T-helper 1 cell treated with Interleukin-12 subunit alpha and Interleukin-12 subunit beta and Interleukin-4 antibody, amounts not matched to agents 30 μg/mL and 1 μg/mL, for 36 hours (primary cell): Measurements from ENCODE around the gene DES.
"Not testable (repeated sequence)": the region's sequence is repeated elsewhere in the genome, so short reads cannot be mapped to it uniquely, and the experiment has no call there.

ENCODE experiments used
- H3K27ac Mint-ChIP-seq: one replicate; pipeline ENCODE4 v1.8.0; 2021; ENCODE audit warnings: mild to moderate bottlenecking, mixed read lengths
- H3K27me3 Mint-ChIP-seq: one replicate; pipeline ENCODE4 v1.8.0; 2021; ENCODE audit warnings: low read depth, mixed read lengths
- H3K36me3 Mint-ChIP-seq: one replicate; pipeline ENCODE4 v1.8.0; 2021; ENCODE audit warnings: low read depth, mixed read lengths
- H3K4me1 Mint-ChIP-seq: one replicate; pipeline ENCODE4 v1.8.0; 2021; ENCODE audit warnings: low read depth, mixed read lengths
- H3K4me3 Mint-ChIP-seq: one replicate; pipeline ENCODE4 v1.8.0; 2021; ENCODE audit warnings: mild to moderate bottlenecking, moderate library complexity, mixed read lengths
- H3K9me3 Mint-ChIP-seq: one replicate; pipeline ENCODE4 v1.8.0; 2021; ENCODE audit warnings: mixed read lengths

Gene DES

DNA sequence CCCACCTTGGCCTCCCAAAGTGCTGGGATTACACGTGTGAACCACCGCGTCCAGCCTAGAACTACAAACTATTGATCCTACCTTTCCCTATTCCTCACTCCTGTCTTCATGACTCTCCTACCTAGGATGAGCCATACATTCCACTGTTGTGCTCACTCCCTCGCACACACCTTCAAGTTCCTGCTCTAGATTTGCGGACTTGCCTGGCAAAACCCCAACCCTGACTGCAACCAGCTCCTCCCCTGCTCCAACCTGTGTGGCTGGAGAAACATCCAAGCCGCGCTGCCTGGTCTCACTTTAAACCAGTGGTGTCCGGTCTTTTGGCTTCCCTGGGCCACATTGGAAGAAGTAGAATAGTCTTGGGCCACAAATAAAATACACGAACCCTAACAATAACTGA lies 25.4 kb upstream of the DES start:
- Mint-ChIP-seq H3K27ac (no peak overlapping the region), H3K36me3 (peaks cover 2% of the 10 kb centered on the region), H3K27me3 (peaks cover 12% of the 10 kb centered on the region), H3K4me1 (peaks cover 7% of the 10 kb centered on the region), H3K9me3 (no peaks in the 10 kb centered on the region), H3K4me3 (no peak overlapping the region)

DNA sequence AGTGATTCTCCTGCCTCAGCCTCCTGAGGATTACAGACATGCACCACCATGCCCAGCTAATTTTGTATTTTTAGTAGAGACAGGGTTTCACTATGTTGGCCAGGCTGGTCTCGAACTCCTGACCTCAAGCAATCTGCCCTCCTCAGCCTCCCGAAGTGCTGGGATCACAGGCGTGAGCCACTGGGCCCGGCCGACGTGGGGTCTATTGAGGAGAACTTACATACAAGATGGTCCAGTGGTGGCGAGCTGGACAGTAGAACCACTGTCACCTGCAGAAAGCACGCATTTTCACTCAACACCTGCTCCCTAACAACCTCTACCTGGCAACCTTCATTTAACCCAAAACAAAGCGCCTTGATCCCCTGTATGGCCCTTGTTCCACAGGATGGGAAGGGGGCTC lies 23.1 kb upstream of the DES start:
- H3K27me3 Mint-ChIP-seq: peaks cover 12% of the 10 kb centered on the region
- H3K4me1 Mint-ChIP-seq, H3K9me3 Mint-ChIP-seq, H3K36me3 Mint-ChIP-seq, H3K4me3 Mint-ChIP-seq, H3K27ac Mint-ChIP-seq: not testable (repeated sequence)

DNA sequence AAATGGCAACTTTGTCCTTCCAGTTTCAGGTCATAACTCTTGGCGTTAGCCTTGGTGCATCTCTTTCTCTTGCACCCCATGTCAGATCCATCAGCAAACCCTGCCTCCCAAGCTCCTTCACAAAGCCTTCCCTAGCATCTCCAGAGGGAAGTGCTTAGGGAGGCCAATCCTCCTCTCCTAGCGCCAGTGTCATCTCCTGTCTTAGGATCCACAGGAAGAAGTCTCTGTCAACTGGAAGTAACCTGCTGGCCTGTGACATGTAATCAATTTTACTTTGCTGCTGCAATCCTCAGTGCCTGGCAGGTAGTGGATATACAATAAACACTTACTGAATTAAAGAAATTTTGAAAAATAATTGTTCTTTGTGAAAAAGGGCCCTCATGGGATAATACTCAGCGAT lies 22.6 kb upstream of the DES start:
- H3K9me3 Mint-ChIP-seq: no peaks in the 10 kb centered on the region
- no peak overlapping the region for H3K27ac Mint-ChIP-seq
- peaks cover 2% of the 10 kb centered on the region for H3K36me3 Mint-ChIP-seq
- H3K27me3 Mint-ChIP-seq: peaks cover 12% of the 10 kb centered on the region
- no peak overlapping the region for H3K4me3 Mint-ChIP-seq
- peaks cover 2% of the 10 kb centered on the region for H3K4me1 Mint-ChIP-seq

DNA sequence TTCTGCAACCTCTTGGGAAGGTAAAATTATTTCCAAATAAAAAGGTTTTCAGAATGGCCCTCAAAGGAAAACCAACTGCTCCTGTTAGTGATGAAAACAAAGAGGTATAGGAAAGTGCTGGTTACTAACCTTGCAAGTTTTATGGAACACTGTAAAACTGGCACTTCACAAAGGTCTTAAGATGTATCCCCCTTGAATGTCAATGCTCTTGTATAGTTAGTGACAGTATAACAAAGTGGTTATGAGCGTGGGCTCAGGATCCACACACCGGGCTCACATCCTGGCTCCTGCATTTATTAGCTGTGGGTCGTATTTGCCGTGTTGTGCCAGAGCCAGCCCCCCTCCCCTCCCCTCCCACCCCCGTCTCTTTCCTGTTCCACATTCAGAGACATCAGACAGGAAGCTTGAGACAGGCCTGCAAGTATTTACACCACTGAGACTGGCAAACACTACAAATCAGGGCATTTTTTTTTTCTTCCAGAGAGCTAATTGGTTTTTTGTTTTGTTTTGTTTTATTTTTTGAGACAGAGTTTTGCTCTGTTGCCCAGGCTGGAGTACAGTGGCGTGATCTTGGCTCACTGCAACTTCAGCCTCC lies 21.2 kb upstream of the DES start:
- H3K27me3 Mint-ChIP-seq: peaks cover 4% of the 10 kb centered on the region
- no peak overlapping the region for H3K4me3 Mint-ChIP-seq
- H3K36me3 Mint-ChIP-seq: peaks cover 2% of the 10 kb centered on the region
- H3K9me3 Mint-ChIP-seq: no peaks in the 10 kb centered on the region
- peaks cover 2% of the 10 kb centered on the region for H3K4me1 Mint-ChIP-seq
- H3K27ac Mint-ChIP-seq: no peak overlapping the region

DNA sequence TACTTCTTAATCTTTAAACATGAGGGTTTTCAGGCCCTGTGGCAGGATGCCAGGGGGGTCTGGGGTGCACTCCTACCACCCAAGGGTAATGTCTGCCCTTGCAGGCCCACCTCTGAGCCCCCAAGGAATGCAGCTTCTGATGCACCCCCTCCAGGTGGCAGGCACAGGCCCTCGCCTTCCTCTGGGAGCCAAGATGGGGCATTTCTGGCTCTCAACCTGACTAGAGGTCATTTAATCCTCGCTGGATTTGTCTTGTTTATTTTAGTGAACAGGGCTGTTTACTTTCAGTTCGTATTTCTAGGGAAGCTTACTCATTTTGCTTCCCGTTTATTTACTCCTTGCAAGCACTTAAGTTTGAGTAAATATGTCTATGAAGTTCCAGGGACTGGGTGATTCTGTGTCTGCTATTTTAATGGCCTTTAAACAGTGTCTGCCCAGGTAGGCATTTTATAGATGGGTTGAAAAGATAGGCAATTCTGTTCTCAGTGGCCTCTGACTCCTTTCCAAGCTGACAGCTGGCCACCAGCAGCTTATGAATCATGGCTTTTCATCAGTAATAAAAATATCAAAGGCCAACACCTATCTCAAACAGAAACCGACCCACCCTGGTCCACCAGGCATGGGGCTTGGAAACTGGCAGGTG lies 19.3 kb upstream of the DES start:
- H3K4me3 Mint-ChIP-seq: no peak overlapping the region
- H3K9me3 Mint-ChIP-seq: no peaks in the 10 kb centered on the region
- peaks cover 2% of the 10 kb centered on the region for H3K4me1 Mint-ChIP-seq
- no peaks in the 10 kb centered on the region for H3K36me3 Mint-ChIP-seq
- H3K27me3 Mint-ChIP-seq: peaks cover 4% of the 10 kb centered on the region
- H3K27ac Mint-ChIP-seq: no peak overlapping the region

DNA sequence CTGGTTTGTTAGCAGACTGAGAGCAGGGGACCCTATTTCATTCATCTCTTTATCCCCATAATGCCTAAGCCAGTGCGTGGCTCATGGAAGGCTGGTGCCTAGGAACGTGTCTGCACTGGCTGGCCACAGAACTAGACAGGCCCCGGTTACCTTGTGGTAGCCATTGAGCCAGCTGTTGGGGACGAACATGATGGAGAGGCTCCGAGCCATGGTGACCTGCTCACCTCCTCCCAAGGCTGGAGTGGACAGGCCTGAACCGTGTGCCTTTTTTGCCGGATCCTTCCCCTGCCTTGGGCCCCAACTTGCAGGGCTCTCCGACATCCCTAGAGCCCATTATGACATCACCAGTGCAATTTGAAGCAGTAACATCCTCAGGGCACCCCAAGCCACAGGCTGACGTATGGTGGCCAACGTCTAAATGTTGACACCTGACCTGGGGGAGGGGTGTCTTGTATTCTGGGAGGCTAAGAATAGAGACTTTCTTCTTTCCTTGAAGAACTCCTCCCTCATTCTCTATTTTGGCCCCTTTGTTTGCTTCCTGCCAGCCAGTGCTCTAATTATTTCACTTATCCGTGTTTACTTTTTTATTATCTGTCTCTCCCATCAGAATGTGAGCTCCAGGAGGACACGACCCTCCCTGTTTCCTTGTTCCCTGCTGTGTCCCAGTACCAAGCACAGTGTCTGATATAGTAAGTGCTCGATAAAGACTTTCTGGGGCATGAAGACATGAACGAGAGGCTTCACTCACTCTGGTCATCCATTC lies 18.3 kb upstream of the DES start:
- H3K4me3 Mint-ChIP-seq: no peak overlapping the region
- no peaks in the 10 kb centered on the region for H3K36me3 Mint-ChIP-seq
- H3K27ac Mint-ChIP-seq: no peak overlapping the region
- peaks cover 2% of the 10 kb centered on the region for H3K4me1 Mint-ChIP-seq
- H3K9me3 Mint-ChIP-seq: no peaks in the 10 kb centered on the region
- H3K27me3 Mint-ChIP-seq: peaks cover 4% of the 10 kb centered on the region

DNA sequence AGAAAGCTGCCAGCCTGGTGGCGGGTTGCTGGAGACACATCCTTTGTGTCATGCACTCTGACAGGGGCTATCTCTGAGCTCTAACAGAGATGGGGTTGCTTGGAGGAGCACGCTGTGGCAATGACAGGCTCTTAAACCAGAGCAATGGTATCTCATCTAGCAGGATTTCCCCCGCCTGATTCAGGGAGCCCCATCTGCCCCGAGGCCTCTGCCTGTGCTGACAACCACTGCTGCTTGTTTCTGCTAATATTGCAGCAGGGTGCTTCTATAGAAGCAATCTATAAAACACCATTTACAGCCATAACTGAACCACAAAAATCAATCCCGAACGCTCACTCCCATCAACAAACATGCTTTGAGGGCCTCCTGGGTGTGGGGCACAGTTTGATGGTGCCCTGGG lies 17.6 kb upstream of the DES start:
- Mint-ChIP-seq H3K27ac (no peak overlapping the region), H3K9me3 (no peaks in the 10 kb centered on the region), H3K27me3 (peaks cover 4% of the 10 kb centered on the region), H3K36me3 (no peaks in the 10 kb centered on the region), H3K4me3 (no peak overlapping the region), H3K4me1 (peaks cover 2% of the 10 kb centered on the region)

DNA sequence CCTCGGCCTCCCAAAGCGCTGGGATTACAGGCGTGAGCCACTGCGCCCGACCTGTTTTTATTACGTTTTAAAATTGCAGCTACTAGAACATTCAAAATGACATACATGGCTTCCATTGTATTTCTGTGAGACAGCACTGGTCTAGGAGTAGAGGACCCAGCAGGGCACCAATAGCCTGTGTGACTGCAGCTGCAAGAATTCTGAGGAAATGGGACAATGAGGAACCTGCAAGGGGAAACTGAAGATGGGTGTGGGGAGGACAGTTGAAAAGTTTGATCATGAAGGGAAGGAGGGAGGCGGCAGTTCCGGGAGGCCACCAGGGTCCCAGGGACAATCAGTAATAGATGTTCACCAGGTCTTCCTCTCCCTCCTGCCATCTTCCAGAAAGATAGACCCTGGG lies 16.6 kb upstream of the DES start:
- H3K4me1 Mint-ChIP-seq: peaks cover 2% of the 10 kb centered on the region
- no peaks in the 10 kb centered on the region for H3K9me3 Mint-ChIP-seq
- no peaks in the 10 kb centered on the region for H3K36me3 Mint-ChIP-seq
- H3K4me3 Mint-ChIP-seq: no peak overlapping the region
- H3K27ac Mint-ChIP-seq: no peak overlapping the region
- peaks cover 5% of the 10 kb centered on the region for H3K27me3 Mint-ChIP-seq

DNA sequence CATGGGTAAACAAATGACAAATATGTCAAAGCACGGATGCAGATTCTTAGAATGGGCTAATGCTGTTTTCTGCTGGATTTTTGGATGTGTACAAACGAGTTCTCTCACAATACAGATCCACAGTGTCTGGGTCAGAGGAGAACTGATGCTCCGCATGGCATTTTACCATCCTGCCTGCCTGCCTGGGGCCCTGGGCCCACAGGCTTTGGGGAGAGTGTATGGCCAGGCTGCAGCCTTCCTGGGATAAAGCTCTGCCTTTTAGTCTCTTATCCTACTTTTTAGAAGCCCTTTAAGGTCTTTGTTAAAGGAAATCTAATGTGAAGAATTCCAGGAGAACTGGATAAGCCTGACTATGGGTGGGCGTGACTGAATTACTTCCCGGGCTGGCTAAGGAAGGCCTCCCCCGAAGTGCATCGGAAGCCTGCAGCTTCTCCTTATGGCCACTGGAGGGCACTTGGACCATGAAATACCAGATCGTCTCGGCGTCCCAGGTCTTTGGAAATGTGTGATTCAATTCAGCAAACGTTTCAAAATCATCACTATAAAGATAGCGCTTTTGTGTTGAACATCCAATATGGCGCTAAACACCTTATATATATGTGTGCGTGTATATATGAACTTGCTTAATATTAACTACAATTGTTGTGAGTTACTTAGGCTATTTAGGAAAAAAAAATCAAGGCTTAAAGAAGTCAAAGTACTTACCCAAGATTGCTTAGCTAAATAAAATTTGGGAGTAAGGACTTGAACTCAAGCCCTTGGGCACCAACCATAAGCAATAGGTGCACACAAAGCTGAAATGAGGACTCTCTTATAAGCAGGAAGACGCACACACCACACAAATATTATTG lies 15.3 kb upstream of the DES start:
- Mint-ChIP-seq H3K27ac (no peak overlapping the region), H3K4me1 (no peaks in the 10 kb centered on the region), H3K27me3 (peaks cover 10% of the 10 kb centered on the region), H3K4me3 (no peak overlapping the region), H3K9me3 (no peaks in the 10 kb centered on the region), H3K36me3 (no peaks in the 10 kb centered on the region)

DNA sequence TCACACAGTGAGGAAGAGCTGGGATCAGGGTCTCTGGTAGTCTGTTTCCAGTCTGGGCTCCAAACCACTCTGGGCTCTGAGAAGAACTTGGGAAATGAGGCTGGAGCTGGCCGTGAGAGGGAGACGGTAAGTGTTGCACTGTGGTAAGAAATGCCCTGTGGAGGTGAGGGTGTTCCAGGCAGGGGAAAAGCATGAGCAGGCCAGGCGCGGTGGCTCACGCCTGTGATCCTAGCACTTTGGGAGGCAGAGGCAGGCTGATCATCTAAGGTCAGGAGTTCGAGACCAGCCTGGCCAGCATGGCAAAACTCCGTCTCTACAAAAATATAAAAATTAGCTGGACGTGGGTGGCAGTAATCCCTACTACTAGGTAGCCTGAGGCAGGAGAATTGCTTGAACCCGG lies 14.3 kb upstream of the DES start:
- Mint-ChIP-seq H3K9me3 (no peaks in the 10 kb centered on the region), H3K36me3 (no peaks in the 10 kb centered on the region), H3K27me3 (peaks cover 10% of the 10 kb centered on the region), H3K4me1 (no peaks in the 10 kb centered on the region), H3K4me3 (no peak overlapping the region), H3K27ac (no peak overlapping the region)

DNA sequence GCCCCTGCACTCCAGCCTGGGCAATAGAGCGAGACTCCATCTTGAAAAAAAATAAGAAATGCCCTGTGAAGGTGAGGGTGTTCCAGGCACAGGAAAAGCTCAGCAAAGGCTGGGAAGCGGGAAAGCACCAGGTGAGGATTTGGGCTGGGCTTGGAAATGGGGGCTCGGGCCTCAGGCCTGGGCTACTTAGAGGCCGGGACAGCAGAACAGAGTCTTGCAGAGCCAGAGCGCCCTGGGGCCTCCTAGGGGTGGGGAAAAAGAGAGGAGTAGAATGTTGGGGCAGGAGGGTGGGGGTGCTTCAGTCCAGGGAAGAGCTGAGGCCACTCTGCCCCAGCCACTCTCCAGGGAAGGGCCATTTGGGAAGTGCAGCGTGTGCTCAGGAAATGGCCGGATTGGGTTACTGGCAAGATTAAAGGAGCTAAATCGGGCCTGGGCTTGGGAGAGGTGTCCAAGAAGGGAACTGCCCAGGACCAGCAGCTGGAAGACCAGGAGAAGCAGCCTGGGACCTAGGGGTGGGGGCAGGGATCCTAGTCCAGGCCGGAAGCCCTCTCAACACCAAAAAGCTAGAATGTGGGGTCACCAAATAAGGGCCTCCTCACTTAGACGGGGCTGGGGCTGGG lies 13.8 kb upstream of the DES start:
- Mint-ChIP-seq H3K36me3 (no peaks in the 10 kb centered on the region), H3K27ac (no peak overlapping the region), H3K4me3 (no peak overlapping the region), H3K4me1 (no peaks in the 10 kb centered on the region), H3K9me3 (no peaks in the 10 kb centered on the region), H3K27me3 (peaks cover 10% of the 10 kb centered on the region)

DNA sequence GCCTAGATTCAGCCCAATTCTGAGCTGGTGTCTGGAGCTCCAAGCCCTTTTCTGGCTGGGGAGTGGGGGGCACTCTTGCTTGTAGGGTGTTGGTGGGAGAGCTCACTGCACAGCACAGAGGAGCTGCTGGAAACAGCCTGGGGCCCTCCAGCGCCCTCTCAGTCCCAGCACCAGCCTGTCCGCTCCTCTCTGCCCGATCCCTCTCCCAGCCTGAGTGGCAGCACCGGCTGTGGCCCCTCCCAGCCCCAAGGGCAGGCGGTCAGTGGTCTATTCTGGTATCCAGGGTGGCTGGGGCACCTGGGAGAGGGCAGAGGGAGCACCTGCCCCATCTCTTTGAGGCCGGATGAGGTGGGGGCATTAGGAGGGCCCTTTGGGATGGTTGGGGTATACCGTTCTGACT lies 13.2 kb upstream of the DES start:
- Mint-ChIP-seq H3K4me3 (no peak overlapping the region), H3K9me3 (no peaks in the 10 kb centered on the region), H3K4me1 (no peaks in the 10 kb centered on the region), H3K36me3 (no peaks in the 10 kb centered on the region), H3K27ac (no peak overlapping the region), H3K27me3 (peaks cover 10% of the 10 kb centered on the region)

DNA sequence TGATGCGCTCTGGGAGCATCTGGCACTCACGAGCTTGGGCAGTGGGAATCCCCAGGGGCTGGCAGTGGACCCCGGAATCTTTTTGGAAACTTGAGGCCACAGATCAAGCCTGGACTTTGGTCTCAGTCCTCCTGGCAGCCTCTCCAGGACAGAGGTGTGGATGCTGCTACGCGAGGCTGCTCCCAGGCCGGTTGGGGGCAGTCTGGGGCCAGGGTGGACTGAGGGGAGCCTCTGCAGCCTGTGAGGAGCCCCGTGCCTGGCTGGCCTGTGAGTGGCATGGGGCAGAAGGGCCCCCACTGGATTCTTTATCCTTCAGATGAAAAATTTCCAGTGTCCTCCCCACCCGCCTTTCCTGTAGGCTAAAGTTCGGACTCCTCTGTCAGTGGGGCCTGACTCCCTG lies 12.7 kb upstream of the DES start:
- Mint-ChIP-seq H3K4me1 (no peaks in the 10 kb centered on the region), H3K27me3 (peaks cover 10% of the 10 kb centered on the region), H3K27ac (no peak overlapping the region), H3K36me3 (no peaks in the 10 kb centered on the region), H3K4me3 (no peak overlapping the region), H3K9me3 (no peaks in the 10 kb centered on the region)
